ENCODE results near the gene INPP5J.

GRCh38 chr22:31105282-31105929, 17.4 kb upstream of the INPP5J start:
- TF ChIP-seq POLR2A (IDR thresholded peaks at IDR 0.05) (no peak), CTCF (IDR thresholded peaks at IDR 0.05) (no peak)
